NCI-H510A (cell line): ENCODE measurements around the gene OPCML.

ENCODE experiments used
- DNase-seq: peaks from one replicate; lab custom pipeline; 2025; lab: John Stamatoyannopoulos, UW

Gene OPCML

DNA sequence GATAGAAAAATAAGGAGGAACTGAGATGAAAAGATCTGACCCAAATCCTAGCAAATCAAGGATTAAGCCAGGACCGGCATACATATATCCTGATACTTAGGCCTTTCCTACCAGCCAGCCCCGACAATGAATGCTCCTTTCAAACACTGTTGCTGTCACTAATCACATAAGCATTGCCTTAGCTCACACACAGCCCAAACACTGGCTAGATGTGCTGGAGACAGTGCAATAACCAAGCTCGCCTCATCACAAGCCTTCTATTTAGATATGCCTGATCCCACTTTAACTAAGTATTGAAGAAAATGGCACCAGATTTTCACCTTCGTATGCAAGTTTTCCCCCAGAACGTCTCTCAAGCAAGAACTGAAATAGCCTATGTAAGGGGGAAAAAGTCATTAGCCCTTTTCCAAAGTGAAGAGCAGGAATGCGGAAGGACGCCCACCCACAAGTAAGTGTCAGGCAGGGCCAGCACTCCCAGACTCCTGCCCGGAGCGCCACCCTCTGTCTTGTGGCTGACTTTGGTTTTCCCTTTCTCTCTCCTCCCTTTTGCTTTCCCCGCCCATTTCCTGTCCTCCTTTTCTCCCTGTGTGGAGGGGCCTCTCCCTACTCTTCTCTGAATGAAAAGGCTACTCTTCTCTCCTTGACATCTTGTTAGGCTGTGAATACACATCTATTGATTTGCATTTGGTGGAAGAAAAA is 8.9 kb upstream of the OPCML start:
- no peak for DNase-seq

DNA sequence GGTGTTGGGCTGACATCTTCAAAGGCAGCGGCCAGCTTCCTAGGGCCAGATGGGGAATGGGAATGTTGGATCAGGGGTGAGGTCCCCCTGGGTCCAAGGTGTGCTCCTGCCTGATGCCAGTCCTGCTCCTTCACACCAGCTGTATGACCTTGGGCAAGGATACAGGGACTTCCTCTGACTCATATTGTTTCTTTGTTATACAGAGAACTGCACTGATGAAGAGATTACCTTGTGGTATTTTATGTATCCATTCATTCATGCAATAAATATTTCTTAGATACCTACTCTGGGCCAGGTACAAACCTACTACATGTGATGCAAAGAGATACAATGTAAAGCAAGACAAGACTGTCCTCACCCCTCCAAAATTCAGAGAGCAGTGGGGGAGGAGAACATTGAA is 3.9 kb upstream of the OPCML start:
- DNase-seq: no peak

GRCh38 chr11:133533205-133533604 is 904 bp upstream of the OPCML start:
- DNase-seq: no peak

- DNase-seq: no peak
Observed at GRCh38 chr11:133531458-133531857, 843 bp downstream of the OPCML start.

DNA sequence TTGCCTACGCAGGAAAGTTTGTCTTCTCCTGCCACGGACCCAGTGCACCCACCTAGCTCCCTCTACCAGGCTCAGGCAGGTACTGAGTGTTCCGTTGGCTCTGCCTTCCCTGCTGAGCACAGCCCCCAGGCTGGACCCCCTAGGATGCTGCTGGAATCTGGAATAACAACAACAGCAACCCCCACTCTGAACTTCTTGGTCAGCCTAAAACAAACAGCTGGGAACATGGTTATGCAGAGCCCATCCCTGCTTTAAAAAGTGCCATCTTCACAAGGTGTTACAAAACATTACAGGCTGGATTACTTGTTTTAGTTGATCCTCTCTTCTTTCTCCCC is 1.8 kb downstream of the OPCML start:
- no peak for DNase-seq

- no peak for DNase-seq
Observed at GRCh38 chr11:133529807-133530500, 2.3 kb downstream of the OPCML start.

DNA sequence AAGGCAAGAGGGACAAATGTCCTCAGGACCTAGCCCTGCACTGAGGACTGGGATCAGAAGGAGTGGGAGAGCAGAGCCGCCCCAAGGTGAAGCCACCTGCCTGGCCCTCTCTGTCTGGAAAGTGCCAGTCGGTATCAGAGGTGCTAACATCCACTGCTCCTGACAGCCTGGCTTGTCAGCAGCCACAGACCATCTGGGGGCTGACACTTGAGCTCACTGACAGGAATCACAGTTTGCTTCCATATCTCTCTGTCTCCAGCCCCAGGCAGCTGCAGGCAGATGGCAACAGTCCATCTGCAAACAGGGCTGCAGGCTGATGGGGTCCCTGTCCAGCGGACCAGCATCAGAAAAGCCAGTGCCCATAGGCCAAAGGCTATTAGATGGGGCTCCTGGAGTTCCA is 5.5 kb downstream of the OPCML start:
- no peak for DNase-seq

GRCh38 chr11:133525976-133526375 is 6.3 kb downstream of the OPCML start:
- no peak for DNase-seq

- no peak for DNase-seq
Observed at GRCh38 chr11:133524488-133524887, 7.8 kb downstream of the OPCML start.

DNA sequence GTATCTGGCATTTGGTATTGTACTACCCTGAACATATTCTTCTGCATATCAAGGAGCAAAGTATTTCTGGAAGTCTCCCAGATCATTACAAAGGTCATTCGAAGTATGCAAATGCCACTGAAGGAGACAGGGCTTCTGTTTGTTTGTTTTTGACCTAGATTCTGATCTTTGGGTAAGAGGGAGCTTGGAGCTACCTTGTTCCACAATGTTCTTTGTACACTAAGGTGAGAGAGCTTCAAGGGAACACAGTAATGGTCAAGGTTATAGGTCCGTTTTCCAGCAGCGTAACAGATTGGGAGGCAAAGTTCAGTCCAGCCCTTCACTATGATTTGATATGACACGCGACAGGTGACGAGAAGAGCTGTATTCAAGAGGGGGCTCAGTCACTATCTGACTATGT is 10.0 kb downstream of the OPCML start:
- DNase-seq: no peak

- DNase-seq: no peak
Observed at GRCh38 chr11:133521502-133521901, 10.8 kb downstream of the OPCML start.

GRCh38 chr11:133520707-133521106 is 11.6 kb downstream of the OPCML start:
- no peak for DNase-seq

DNA sequence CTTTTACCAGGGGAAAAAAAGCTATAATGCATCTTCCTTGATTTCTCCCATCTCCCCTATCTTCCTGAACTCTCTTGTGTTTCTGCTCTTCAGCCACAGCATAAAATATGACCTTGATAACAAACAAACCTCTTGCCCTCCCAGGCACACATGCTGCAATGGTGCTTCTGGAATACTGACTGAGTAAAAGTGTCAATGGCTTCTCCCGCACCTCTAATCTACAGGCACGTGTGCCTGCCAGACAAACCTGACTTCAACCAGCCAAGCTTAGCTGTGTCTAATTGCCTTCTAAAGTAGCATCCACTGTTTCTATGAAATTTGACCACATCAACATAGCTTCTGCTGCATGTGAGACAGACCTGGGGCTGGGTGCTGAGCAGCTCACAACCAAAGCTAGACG is 12.7 kb downstream of the OPCML start:
- no peak for DNase-seq

DNA sequence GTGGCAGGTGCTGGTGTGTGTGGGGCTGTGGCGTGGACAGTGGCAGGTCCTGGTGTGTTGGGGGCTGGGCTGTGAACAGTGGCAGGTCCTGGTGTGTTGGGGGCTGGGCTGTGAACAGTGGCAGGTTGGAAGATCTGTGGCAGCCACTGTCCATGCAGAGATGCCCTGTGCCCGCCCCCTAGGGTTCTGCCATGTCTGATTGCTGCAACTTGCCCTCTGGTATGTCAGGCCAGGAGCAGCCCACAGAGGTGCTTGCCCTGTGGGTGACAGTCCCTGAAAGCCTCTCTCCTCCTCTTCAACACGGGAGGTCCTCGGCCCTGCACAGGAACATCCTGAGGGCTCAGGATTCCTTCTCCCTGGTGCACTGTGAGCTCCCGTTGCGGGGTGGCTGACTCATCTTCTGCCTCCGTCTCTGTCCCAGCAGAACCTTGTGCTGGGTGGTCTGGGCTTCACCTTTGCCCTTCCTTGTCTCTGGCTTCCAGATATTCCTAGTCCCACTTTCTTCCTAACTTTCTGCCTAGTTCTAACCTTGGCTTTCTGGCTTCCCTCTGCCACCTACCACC is 13.5 kb downstream of the OPCML start:
- no peak for DNase-seq

- no peak for DNase-seq
Observed at GRCh38 chr11:133516845-133517244, 15.5 kb downstream of the OPCML start.

- no peak for DNase-seq
Observed at GRCh38 chr11:133515107-133515506, 17.2 kb downstream of the OPCML start.

DNA sequence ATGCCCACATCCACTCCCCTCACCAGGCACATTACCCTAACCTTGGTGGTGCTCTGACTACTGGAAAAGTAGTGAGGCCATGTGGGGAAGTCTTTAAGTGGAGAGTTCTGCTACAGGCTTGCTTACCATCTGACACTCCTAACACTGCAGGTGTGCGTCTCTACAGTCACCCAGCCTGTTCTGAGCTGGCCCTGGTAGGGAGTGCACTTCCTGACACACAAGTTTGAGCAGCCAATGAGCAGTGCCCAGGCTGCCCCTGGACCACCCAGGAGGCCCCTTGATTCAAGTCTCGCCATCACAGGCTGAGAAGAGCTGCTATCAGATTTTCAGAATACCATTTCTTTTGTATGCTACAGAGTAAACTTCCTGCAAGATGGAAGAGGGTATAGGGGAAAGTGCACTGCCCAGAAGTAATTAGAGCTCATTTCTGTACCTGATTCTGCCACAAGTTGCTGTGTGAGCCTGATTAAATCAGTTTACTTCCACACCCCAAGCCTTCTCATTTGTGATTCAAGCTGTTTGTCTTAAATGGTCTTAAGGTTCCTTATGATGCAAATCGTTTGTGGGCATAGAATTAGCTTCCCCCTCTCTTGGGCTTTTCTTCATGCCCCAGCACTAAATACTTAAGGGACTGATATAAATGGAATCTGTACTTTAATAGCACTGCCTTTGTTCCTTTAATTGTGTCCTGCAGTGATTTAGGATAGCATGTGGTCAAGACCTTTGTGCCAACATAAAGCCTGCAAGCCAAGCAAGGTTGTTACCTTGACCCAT is 22.2 kb downstream of the OPCML start:
- DNase-seq: no peak

- no peak for DNase-seq
Observed at GRCh38 chr11:133508468-133508867, 23.8 kb downstream of the OPCML start.

- no peak for DNase-seq
Observed at GRCh38 chr11:133507185-133507584, 25.1 kb downstream of the OPCML start.

- no peak for DNase-seq
Observed at GRCh38 chr11:133506551-133507094, 25.7 kb downstream of the OPCML start.

GRCh38 chr11:133506023-133506422 is 26.3 kb downstream of the OPCML start:
- no peak for DNase-seq

DNA sequence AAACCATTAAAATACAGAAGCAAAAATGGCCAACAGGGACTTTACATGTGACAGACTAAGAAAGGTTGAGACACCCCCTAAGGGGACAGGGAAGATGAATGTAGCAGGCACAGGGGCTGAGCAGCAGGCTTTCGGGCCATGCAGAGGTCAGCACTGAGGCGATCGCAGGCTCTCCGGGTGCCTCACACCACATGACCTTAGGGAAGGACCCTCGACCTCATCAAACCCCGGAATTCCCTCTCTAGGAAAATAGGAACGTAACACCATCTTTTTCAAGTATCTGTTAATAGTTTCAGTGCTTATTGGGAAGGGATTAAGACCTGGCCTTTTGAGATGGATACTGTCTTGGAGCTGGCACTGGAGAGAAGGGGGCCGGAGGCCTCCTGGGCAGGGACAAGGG is 27.4 kb downstream of the OPCML start:
- DNase-seq: no peak

- DNase-seq: no peak
Observed at GRCh38 chr11:133503776-133504175, 28.5 kb downstream of the OPCML start.
